Subcutaneous abdominal adipose tissue (tissue), 5 donors: Measurements from ENCODE around the gene XPO5.

Experiments used
- H3K27ac ChIP-seq: one replicate; pipeline ENCODE4 v1.7.0; 2013; ENCODE audit warnings: low read depth, mild to moderate bottlenecking, inconsistent platforms, low read length, moderate library complexity
- H3K27me3 ChIP-seq, 5 donors: one replicate each; pipeline ENCODE4 v1.7.0; 2013; ENCODE audit warnings: low read length in 5 of 5, inconsistent platforms in 1 of 5; ENCODE audit not compliant: control insufficient read depth in 5 of 5, insufficient read depth in 4 of 5
- H3K36me3 ChIP-seq, 5 donors: one replicate each; pipeline ENCODE4 v1.7.0; 2013; ENCODE audit warnings: low read length in 5 of 5; ENCODE audit not compliant: control insufficient read depth in 5 of 5, insufficient read depth in 5 of 5
- H3K4me1 ChIP-seq, 5 donors: one replicate each; pipeline ENCODE4 v1.7.0; 2013; ENCODE audit warnings: low read length in 5 of 5, mild to moderate bottlenecking in 3 of 5, moderate library complexity in 1 of 5; ENCODE audit not compliant: control insufficient read depth in 5 of 5, insufficient read depth in 5 of 5
- H3K4me3 ChIP-seq, 5 donors: one replicate each; pipeline ENCODE4 v1.7.0; 2013; ENCODE audit warnings: low read length in 5 of 5, low read depth in 1 of 5
- H3K9ac ChIP-seq, 5 donors: one replicate each; pipeline ENCODE4 v1.7.0; 2013; ENCODE audit warnings: low read length in 5 of 5, mild to moderate bottlenecking in 4 of 5, moderate library complexity in 3 of 5
- H3K9me3 ChIP-seq, 5 donors: one replicate each; pipeline ENCODE4 v1.7.0; 2013; ENCODE audit warnings: low read length in 5 of 5; ENCODE audit not compliant: control insufficient read depth in 5 of 5
- donor health status: healthy.
- donor health status: healthy.
- donor health status: healthy.
- donor health status: healthy.
- donor health status: healthy.

Gene XPO5

GRCh38 chr6:43614396-43614730, 38.5 kb upstream of the XPO5 start:
- H3K4me1 ChIP-seq = no peaks in the 10 kb centered on the region
- no peaks in the 10 kb centered on the region for H3K27me3 ChIP-seq
- no peak overlapping the region for H3K27ac ChIP-seq
- H3K4me3 ChIP-seq = no peak overlapping the region
- H3K36me3 ChIP-seq = peaks cover 16 to 34% (median 22%) of the 10 kb centered on the region in 5 donors
- no peaks in the 10 kb centered on the region for H3K9me3 ChIP-seq
- H3K9ac ChIP-seq = no peak overlapping the region

- Histone ChIP-seq H3K27ac (no peak overlapping the region), H3K4me1 (no peaks in the 10 kb centered on the region), H3K9ac (no peak overlapping the region), H3K9me3 (no peaks in the 10 kb centered on the region), H3K4me3 (no peak overlapping the region), H3K27me3 (no peaks in the 10 kb centered on the region), H3K36me3 (peaks cover 15 to 30% (median 20%) of the 10 kb centered on the region in 5 donors)
These were observed 38.0 kb upstream of the XPO5 start for GRCh38 chr6:43613721-43614395.

GRCh38 chr6:43610431-43610830, 34.6 kb upstream of the XPO5 start:
- Histone ChIP-seq H3K27ac (no peak overlapping the region), H3K27me3 (no peaks in the 10 kb centered on the region), H3K9ac (no peak overlapping the region), H3K4me3 (no peak overlapping the region), H3K9me3 (no peaks in the 10 kb centered on the region), H3K4me1 (peaks cover 0 to 4% (median 0%) of the 10 kb centered on the region in 5 donors), H3K36me3 (peaks cover 15 to 33% (median 22%) of the 10 kb centered on the region in 5 donors)

GRCh38 chr6:43609402-43609801, 33.6 kb upstream of the XPO5 start:
- Histone ChIP-seq H3K27ac (no peak overlapping the region), H3K4me1 (peaks cover 0 to 4% (median 0%) of the 10 kb centered on the region in 5 donors), H3K9me3 (no peaks in the 10 kb centered on the region), H3K27me3 (no peaks in the 10 kb centered on the region), H3K4me3 (no peak overlapping the region), H3K36me3 (peaks cover 23 to 40% (median 28%) of the 10 kb centered on the region in 5 donors), H3K9ac (no peak overlapping the region)

DNA sequence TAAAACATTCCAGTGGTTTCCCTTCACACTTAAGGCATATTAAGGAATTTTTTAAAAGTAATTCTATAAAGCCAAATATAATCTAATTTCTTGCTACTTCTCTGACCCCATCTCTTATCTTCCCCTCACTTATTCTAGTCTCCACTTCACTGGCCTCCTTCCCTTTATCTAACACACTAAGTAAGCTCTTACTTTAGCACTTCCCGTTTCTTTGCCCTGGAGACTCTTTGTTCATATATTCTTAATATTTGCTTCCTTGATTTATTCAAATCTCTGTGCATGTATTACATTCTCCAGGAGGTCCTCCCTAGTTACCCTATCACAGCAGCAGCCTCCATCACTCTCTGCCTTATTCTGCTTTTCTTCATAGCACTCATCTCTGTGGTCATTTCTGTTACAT, 33.0 kb upstream of the XPO5 start:
- no peaks in the 10 kb centered on the region for H3K9me3 ChIP-seq
- H3K27me3 ChIP-seq = no peaks in the 10 kb centered on the region
- peaks cover 18 to 38% (median 28%) of the 10 kb centered on the region in 5 donors for H3K36me3 ChIP-seq
- H3K9ac ChIP-seq = no peak overlapping the region
- H3K27ac ChIP-seq = no peak overlapping the region
- H3K4me1 ChIP-seq = peaks cover 0 to 4% (median 0%) of the 10 kb centered on the region in 5 donors
- no peak overlapping the region for H3K4me3 ChIP-seq

DNA sequence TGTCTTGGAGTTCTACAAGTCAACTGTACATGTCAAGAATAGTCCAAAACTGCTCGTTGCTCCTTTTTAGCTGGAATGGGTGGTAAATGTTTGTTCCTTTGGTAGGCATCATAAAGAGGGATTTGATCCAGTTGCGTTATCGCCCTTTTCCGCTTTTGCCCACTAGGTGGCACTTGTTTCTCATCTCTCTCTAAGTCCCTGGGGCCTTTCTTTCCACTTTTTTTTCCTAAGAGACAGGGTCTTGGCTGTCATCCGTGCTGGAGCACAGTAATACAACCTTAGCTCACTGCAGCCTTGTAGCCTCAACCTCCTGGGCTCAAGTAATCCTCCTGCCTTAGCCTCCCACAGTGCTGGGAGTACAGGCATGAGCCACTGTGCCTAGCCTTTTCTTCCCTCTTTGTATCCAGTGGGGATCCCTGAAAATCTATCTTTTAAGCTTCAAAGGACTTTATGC, 32.5 kb upstream of the XPO5 start:
- no peaks in the 10 kb centered on the region for H3K9me3 ChIP-seq
- peaks cover 0 to 4% (median 0%) of the 10 kb centered on the region in 5 donors for H3K4me1 ChIP-seq
- H3K36me3 ChIP-seq = peaks cover 13 to 37% (median 28%) of the 10 kb centered on the region in 5 donors
- H3K27ac ChIP-seq = no peak overlapping the region
- no peak overlapping the region for H3K9ac ChIP-seq
- no peaks in the 10 kb centered on the region for H3K27me3 ChIP-seq
- H3K4me3 ChIP-seq = no peak overlapping the region

GRCh38 chr6:43606019-43606418, 30.2 kb upstream of the XPO5 start:
- H3K9ac ChIP-seq = no peak overlapping the region

GRCh38 chr6:43604174-43604573, 28.3 kb upstream of the XPO5 start:
- Histone ChIP-seq H3K4me3 (no peak overlapping the region), H3K9me3 (no peaks in the 10 kb centered on the region), H3K9ac (peak overlapping the region in 1 of 5 donors; percentile 7), H3K4me1 (peaks cover 0 to 4% (median 0%) of the 10 kb centered on the region in 5 donors), H3K36me3 (peaks cover 14 to 45% (median 29%) of the 10 kb centered on the region in 5 donors), H3K27ac (no peak overlapping the region), H3K27me3 (no peaks in the 10 kb centered on the region)

More at GRCh38 chr6:43606019-43606418, 30.2 kb upstream of the XPO5 start:
- H3K4me3 ChIP-seq = no peak overlapping the region
- no peak overlapping the region for H3K27ac ChIP-seq
- H3K9me3 ChIP-seq = no peaks in the 10 kb centered on the region
- peaks cover 0 to 4% (median 0%) of the 10 kb centered on the region in 5 donors for H3K4me1 ChIP-seq
- H3K36me3 ChIP-seq = peaks cover 15 to 48% (median 34%) of the 10 kb centered on the region in 5 donors
- no peaks in the 10 kb centered on the region for H3K27me3 ChIP-seq

DNA sequence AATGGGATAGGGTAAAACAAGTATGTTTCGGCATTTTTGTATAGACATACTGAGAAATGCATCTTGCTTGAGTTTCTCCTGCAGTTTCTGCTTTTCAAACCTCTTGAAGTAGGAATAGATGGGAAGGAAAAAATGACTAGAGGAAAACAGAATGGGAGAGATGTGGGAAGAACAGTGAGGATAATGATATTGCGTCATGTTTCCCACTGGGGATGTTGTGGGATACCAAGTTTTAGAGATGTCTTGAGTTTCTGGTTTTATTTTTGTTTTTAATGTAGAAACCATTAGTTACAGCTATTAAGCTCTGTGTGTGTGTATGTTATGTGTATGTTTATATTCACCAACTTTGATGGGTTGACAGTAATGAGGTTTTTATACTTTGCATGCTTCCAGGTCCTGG, 24.8 kb upstream of the XPO5 start:
- H3K4me3 ChIP-seq = no peak overlapping the region
- no peaks in the 10 kb centered on the region for H3K9me3 ChIP-seq
- H3K27me3 ChIP-seq = no peaks in the 10 kb centered on the region
- no peaks in the 10 kb centered on the region for H3K4me1 ChIP-seq
- peaks cover 18 to 49% (median 32%) of the 10 kb centered on the region in 5 donors for H3K36me3 ChIP-seq
- no peak overlapping the region for H3K27ac ChIP-seq
- H3K9ac ChIP-seq = peak overlapping the region in 1 of 5 donors; percentile 32

DNA sequence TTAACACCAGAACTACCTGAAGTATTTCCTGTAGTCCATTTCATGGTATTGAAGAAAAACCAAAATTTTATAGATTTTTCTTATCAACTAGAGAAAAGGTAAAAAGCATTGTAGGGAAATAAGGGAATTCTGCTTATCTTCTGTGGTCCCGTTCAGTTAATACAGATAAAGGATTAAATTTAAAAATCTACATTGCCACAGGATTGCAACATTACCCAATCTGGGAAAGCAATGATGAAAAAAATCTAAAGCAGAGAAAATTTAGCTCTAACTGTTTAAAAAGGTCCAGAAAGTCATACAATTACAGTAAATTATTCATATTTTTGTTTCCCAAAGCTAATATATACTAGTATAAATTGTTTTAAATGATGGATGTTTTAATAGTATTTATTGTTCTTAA, 18.1 kb upstream of the XPO5 start:
- H3K4me1 ChIP-seq = no peaks in the 10 kb centered on the region
- no peaks in the 10 kb centered on the region for H3K27me3 ChIP-seq
- no peak overlapping the region for H3K27ac ChIP-seq
- no peak overlapping the region for H3K9ac ChIP-seq
- no peak overlapping the region for H3K4me3 ChIP-seq
- H3K9me3 ChIP-seq = no peaks in the 10 kb centered on the region
- peaks cover 6 to 12% (median 9%) of the 10 kb centered on the region in 5 donors for H3K36me3 ChIP-seq
